Neural crest cell (in vitro differentiated cells): Measurements from ENCODE around the gene PRR12. TPM values are rescaled to one million over a fixed set of nuclear protein-coding genes. Genes with fewer than 3 reads are reported as not detected.
"Not testable (repeated sequence)": the region's sequence is repeated elsewhere in the genome, so short reads cannot be mapped to it uniquely, and the experiment has no call there.

Experiments
- DNase-seq: peaks from one replicate; pipeline ENCODE4 v3.0.0; 2021; ENCODE audit warnings: low read depth, mixed read lengths, low spot score
- H3K27ac Mint-ChIP-seq: one replicate; pipeline ENCODE4 v1.8.0; 2021; ENCODE audit warnings: mild to moderate bottlenecking, mixed read lengths; ENCODE audit not compliant: unreplicated experiment
- H3K27me3 Mint-ChIP-seq: 2 replicates; pipeline ENCODE4 v1.8.0; 2021; ENCODE audit warnings: low read depth, mild to moderate bottlenecking, mixed read lengths
- H3K36me3 Mint-ChIP-seq: 2 replicates; pipeline ENCODE4 v1.8.0; 2021; ENCODE audit warnings: low read depth, mild to moderate bottlenecking, mixed read lengths
- H3K4me1 Mint-ChIP-seq: 2 replicates; pipeline ENCODE4 v1.8.0; 2021; ENCODE audit warnings: mixed read lengths
- H3K4me3 Mint-ChIP-seq: one replicate; pipeline ENCODE4 v1.8.0; 2021; ENCODE audit warnings: mild to moderate bottlenecking, mixed read lengths
- H3K9me3 Mint-ChIP-seq: 2 replicates; pipeline ENCODE4 v1.8.0; 2021; ENCODE audit warnings: mixed read lengths
- CTCF ChIP-seq: fragments of 200-600 bp; sonication (generic); conservative IDR thresholded peaks from 2 replicates; pipeline ENCODE4 v1.5.0; 2021; ENCODE audit warnings: antibody characterized with exemption, mild to moderate bottlenecking
- total RNA-seq: library from RNA; stranded (reverse); gene quantifications from 2 replicates; pipeline ENCODE4 v1.2.1, GENCODE V29; 2021

The PRR12 gene
- total RNA-seq, 1 donor from 2014 or later, result 51.7 TPM

- Mint-ChIP-seq H3K27ac (peak overlapping the region; percentile 83), H3K4me1 (peaks cover 15% of the 10 kb centered on the region), H3K36me3 (peaks cover 6% of the 10 kb centered on the region), H3K4me3 (peak overlapping the region; percentile 61), H3K27me3 (peaks cover 17% of the 10 kb centered on the region), H3K9me3 (no peaks in the 10 kb centered on the region)
- TF ChIP-seq CTCF, result no peak
- no peak for DNase-seq
Measured at GRCh38 chr19:49631014-49631588, 40.1 kb downstream of the PRR12 start.

GRCh38 chr19:49631610-49632192 is 40.7 kb downstream of the PRR12 start:
- Mint-ChIP-seq H3K4me1 (peaks cover 21% of the 10 kb centered on the region), H3K27ac (no peak overlapping the region), H3K9me3 (no peaks in the 10 kb centered on the region), H3K36me3 (peaks cover 6% of the 10 kb centered on the region), H3K4me3 (peak overlapping the region; percentile 57), H3K27me3 (peaks cover 23% of the 10 kb centered on the region)
- no peak for DNase-seq
- TF ChIP-seq CTCF, result no peak

- Mint-ChIP-seq H3K4me3 (no peak overlapping the region), H3K4me1 (peaks cover 25% of the 10 kb centered on the region), H3K9me3 (no peaks in the 10 kb centered on the region), H3K27ac (no peak overlapping the region), H3K36me3 (peaks cover 6% of the 10 kb centered on the region), H3K27me3 (peaks cover 30% of the 10 kb centered on the region)
- TF ChIP-seq CTCF, result no peak
- no peak for DNase-seq
Measured at GRCh38 chr19:49632576-49632975, 41.6 kb downstream of the PRR12 start.

GRCh38 chr19:49633273-49633672 is 42.3 kb downstream of the PRR12 start:
- not testable (repeated sequence) for DNase-seq, H3K27ac Mint-ChIP-seq, H3K9me3 Mint-ChIP-seq, H3K36me3 Mint-ChIP-seq
- peaks cover 29% of the 10 kb centered on the region for H3K4me1 Mint-ChIP-seq
- peak overlapping the region; percentile 15 for H3K4me3 Mint-ChIP-seq
- peaks cover 34% of the 10 kb centered on the region for H3K27me3 Mint-ChIP-seq

- no peak overlapping the region for H3K27ac Mint-ChIP-seq
- no peaks in the 10 kb centered on the region for H3K36me3 Mint-ChIP-seq
- no peak for TF ChIP-seq CTCF
- no peaks in the 10 kb centered on the region for H3K9me3 Mint-ChIP-seq
- DNase-seq, result no peak
- H3K4me3 Mint-ChIP-seq, result peak overlapping the region; percentile 81
- peaks cover 50% of the 10 kb centered on the region for H3K4me1 Mint-ChIP-seq
- peaks cover 52% of the 10 kb centered on the region for H3K27me3 Mint-ChIP-seq
Measured at GRCh38 chr19:49635530-49636232, 44.7 kb downstream of the PRR12 start.
